DOHH2 (cell line): ENCODE data around the gene CFAP157.

Experiments used
- CTCF ChIP-seq: fragments of 200-600 bp; sonication (generic); IDR thresholded peaks from one replicate; pipeline ENCODE4 v1.5.1; 2014; ENCODE audit warnings: antibody characterized with exemption, mild to moderate bottlenecking, low read depth, low read length; ENCODE audit not compliant: poor library complexity, severe bottlenecking
- EZH2phosphoT487 ChIP-seq: fragments of 200-600 bp; sonication (generic); IDR thresholded peaks from 2 replicates; pipeline ENCODE4 v1.6.1; 2017; ENCODE audit warnings: borderline replicate concordance, mild to moderate bottlenecking, antibody characterized with exemption, low read length, moderate library complexity, mixed read lengths

DNA sequence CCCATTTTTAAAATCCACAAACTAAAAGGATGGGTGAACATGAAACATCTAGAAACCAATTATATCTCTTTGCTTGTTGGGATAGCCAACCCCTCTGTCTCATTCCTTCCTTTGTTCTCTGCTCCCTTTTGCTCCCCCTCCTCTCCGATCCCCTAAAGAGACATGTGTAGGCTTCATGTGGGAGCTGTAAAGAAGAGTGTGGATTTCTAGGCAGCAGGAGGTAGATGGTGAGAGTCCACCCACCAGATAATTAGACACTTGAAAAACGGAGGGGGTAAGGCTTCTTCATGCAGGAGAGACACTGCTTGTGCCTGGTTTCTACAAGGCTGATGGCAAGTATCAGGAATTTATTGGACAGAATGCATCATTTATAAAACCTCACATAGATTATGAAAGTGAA, 27.3 kb upstream of the CFAP157 start:
- TF ChIP-seq CTCF (no peak), EZH2phosphoT487 (no peak)
